A549 (cell line): ENCODE measurements around the gene GPRC5A.

Experiments used
- E2F6 ChIP-seq: IDR thresholded peaks from 2 replicates; pipeline ENCODE4 v1.6.1; 2012; ENCODE audit warnings: low read depth, borderline replicate concordance
- FOXS1 ChIP-seq: fragments of 250-450 bp; sonication (Bioruptor Pico); IDR thresholded peaks from 2 replicates; pipeline ENCODE4 v1.5.0; 2020; ENCODE audit warnings: mild to moderate bottlenecking, moderate library complexity
- MAX ChIP-seq: IDR thresholded peaks from 2 replicates; pipeline ENCODE4 v1.6.1; 2012
- MAZ ChIP-seq: fragments of 150-350 bp; IDR thresholded peaks from 2 replicates; pipeline ENCODE4 v1.6.1; 2014; ENCODE audit warnings: antibody characterized with exemption, low read depth, low read length, borderline replicate concordance
- POLR2A ChIP-seq: IDR thresholded peaks from 2 replicates; pipeline ENCODE4 v1.6.1; 2012; ENCODE audit warnings: mild to moderate bottlenecking, low read length
- SMC3 ChIP-seq: fragments of >200 bp; sonication (Bioruptor Twin); formaldehyde crosslinking; IDR thresholded peaks from 3 replicates; pipeline ENCODE4 v1.6.1; 2018; ENCODE audit warnings: inconsistent platforms
- ZFP36 ChIP-seq: fragments of 450-650 bp; IDR thresholded peaks from 2 replicates; pipeline ENCODE4 v1.6.1; 2014; ENCODE audit warnings: borderline replicate concordance; ENCODE audit not compliant: partially characterized antibody
- TF ChIP-seq, protein P1 (sequence below): fragments of >200 bp; sonication (Bioruptor Twin); formaldehyde crosslinking; IDR thresholded peaks from 3 replicates; pipeline ENCODE4 v1.5.1; 2016
- TF ChIP-seq, protein P2 (sequence below): fragments of >200 bp; sonication (Bioruptor Twin); formaldehyde crosslinking; IDR thresholded peaks from 3 replicates; pipeline ENCODE4 v1.6.1; 2016

- no peak for TF ChIP-seq FOXS1 (CRISPR knock-in tag)
- TF ChIP-seq, protein P1, sequence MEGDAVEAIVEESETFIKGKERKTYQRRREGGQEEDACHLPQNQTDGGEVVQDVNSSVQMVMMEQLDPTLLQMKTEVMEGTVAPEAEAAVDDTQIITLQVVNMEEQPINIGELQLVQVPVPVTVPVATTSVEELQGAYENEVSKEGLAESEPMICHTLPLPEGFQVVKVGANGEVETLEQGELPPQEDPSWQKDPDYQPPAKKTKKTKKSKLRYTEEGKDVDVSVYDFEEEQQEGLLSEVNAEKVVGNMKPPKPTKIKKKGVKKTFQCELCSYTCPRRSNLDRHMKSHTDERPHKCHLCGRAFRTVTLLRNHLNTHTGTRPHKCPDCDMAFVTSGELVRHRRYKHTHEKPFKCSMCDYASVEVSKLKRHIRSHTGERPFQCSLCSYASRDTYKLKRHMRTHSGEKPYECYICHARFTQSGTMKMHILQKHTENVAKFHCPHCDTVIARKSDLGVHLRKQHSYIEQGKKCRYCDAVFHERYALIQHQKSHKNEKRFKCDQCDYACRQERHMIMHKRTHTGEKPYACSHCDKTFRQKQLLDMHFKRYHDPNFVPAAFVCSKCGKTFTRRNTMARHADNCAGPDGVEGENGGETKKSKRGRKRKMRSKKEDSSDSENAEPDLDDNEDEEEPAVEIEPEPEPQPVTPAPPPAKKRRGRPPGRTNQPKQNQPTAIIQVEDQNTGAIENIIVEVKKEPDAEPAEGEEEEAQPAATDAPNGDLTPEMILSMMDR, result no peak
- TF ChIP-seq, protein P2, sequence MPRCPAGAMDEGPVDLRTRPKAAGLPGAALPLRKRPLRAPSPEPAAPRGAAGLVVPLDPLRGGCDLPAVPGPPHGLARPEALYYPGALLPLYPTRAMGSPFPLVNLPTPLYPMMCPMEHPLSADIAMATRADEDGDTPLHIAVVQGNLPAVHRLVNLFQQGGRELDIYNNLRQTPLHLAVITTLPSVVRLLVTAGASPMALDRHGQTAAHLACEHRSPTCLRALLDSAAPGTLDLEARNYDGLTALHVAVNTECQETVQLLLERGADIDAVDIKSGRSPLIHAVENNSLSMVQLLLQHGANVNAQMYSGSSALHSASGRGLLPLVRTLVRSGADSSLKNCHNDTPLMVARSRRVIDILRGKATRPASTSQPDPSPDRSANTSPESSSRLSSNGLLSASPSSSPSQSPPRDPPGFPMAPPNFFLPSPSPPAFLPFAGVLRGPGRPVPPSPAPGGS, result no peak
- TF ChIP-seq E2F6, result no peak
- TF ChIP-seq MAZ, result no peak
- no peak for TF ChIP-seq SMC3
- no peak for TF ChIP-seq MAX
- no peak for TF ChIP-seq POLR2A
- no peak for TF ChIP-seq ZFP36
These were observed 27.1 kb upstream of the GPRC5A start for GRCh38 chr12:12864243-12864642.
